OCI-LY7 (cell line): ENCODE measurements around the gene ARL5B.
"Not testable (repeated sequence)": the region's sequence is repeated elsewhere in the genome, so short reads cannot be mapped to it uniquely, and the experiment has no call there.

Experiments
- CTCF ChIP-seq: fragments of 200-600 bp; sonication (generic); conservative IDR thresholded peaks from 2 replicates; pipeline ENCODE4 v1.5.1; 2014; ENCODE audit warnings: mild to moderate bottlenecking, antibody characterized with exemption, low read length, moderate library complexity, mixed read lengths
- EZH2phosphoT487 ChIP-seq: fragments of 200-600 bp; sonication (generic); IDR thresholded peaks from 2 replicates; pipeline ENCODE4 v1.6.1; 2018; ENCODE audit warnings: low read depth, borderline replicate concordance, mild to moderate bottlenecking, mixed run types, antibody characterized with exemption, low read length, moderate library complexity, mixed read lengths

- not testable (repeated sequence) for TF ChIP-seq CTCF, EZH2phosphoT487
These were observed 31.7 kb upstream of the ARL5B start for GRCh38 chr10:18627452-18628018.
